Stimulated activated naive CD4-positive, alpha-beta T cell treated with Interleukin-2 at 50 U/mL for 16 hours (primary cell): Measurements from ENCODE around the gene SSX2.
"Not testable (repeated sequence)": the region's sequence is repeated elsewhere in the genome, so short reads cannot be mapped to it uniquely, and the experiment has no call there.

Source experiments
- DNase-seq: peaks from one replicate; lab custom pipeline; 2025; lab: John Stamatoyannopoulos, UW

The SSX2 gene, protein sequence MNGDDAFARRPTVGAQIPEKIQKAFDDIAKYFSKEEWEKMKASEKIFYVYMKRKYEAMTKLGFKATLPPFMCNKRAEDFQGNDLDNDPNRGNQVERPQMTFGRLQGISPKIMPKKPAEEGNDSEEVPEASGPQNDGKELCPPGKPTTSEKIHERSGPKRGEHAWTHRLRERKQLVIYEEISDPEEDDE

DNA sequence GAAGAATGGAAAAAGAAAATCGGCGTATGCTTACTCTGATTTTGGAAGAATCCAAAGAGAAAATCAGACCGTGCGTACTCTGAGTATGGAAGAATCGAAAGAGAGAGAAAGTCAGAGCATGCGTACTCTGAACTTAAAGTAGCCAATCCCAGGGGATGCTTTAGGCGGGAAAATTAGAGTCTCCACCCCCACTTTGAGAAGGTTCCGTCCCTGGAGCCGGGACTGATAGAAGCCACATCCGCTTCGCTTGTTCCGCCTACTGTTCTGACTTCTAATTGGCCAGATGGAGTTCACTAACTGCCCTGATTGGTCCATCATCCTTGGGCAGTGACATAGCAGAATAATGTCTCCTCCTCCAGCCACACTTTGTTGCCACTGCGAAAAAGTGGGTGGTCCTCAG, at the start of gene SSX2:
Gene SSX2, minus strand, starts transcription at position 101 of the 400 bp plus-strand sequence. CDS start 1,429 bp downstream, outside the sequence.
- DNase-seq = not testable (repeated sequence)

GRCh38 chrX:52750952-52751351, 44.0 kb upstream of the SSX2 start, which contains the start of gene SSX2B:
Gene SSX2B (plus strand): TSS chrX:52751252. CDS start chrX:52752681, 1,429 bp downstream.
- not testable (repeated sequence) for DNase-seq

- not testable (repeated sequence) for DNase-seq
Observed at GRCh38 chrX:52692034-52692433, 14.9 kb downstream of the SSX2 start.

DNA sequence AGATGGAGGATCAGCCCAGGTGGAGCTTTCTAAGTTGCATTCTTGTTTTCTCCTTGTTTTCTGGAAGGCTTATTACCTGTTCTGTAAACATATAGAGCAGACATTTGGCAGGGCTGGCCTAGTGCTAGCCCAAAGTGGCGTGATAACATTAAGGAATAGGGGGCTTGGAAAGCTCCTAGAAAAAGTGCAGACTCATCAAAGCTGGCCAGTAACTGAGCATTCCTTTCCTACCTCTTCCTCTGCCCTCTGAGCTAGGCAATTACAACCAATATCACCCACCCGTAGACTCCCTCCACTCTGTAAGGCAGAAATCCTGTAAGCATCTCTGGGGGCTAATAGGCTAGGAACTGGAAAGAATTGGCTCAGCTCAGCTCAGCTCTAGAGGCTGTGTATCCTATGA, 44.8 kb downstream of the SSX2 start:
- DNase-seq = not testable (repeated sequence)

- DNase-seq = not testable (repeated sequence)
Observed at GRCh38 chrX:52655475-52655874, 51.5 kb downstream of the SSX2 start.

DNA sequence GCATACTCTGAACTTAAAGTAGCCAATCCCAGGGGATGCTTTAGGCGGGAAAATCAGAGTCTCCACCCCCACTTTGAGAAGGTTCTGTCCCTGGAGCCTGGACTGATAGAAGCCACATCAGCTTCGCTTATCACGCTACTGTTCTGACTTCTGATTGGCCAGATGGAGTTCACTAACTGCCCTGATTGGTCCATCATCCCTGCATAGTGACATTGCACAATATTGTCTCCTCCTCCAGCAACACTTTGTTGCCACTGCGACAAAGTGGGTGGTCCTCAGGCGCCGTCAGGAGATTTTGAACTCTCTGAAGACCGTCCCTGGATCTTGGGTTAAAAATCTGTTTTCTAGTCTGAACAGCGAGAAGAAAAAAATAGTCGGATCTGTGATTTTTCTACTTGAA, 52.2 kb downstream of the SSX2 start, which contains the start of gene SSX7:
Gene SSX7, minus strand, starts transcription at position 101 of the 400 bp plus-strand sequence. CDS start 1,428 bp downstream, outside the sequence.
- DNase-seq = not testable (repeated sequence)

GRCh38 chrX:52650676-52651075, 56.3 kb downstream of the SSX2 start:
- not testable (repeated sequence) for DNase-seq

- DNase-seq = not testable (repeated sequence)
Observed at GRCh38 chrX:52648956-52649355, 58.0 kb downstream of the SSX2 start.
